Fibroblast of lung (primary cell): Measurements from ENCODE around the gene SLC13A2.

Experiments
- CTCF ChIP-seq, 2 donors: IDR thresholded peaks in 1 of 2; conservative IDR thresholded peaks in 1 of 2; 1 replicate in 1 of 2; 2 replicates in 1 of 2; pipeline ENCODE4 v1.5.1; 2011 to 2012; ENCODE audit warnings: low read length in 2 of 2, control low read depth in 1 of 2, inconsistent platforms in 1 of 2, low read depth in 1 of 2, mild to moderate bottlenecking in 1 of 2
- EZH2 ChIP-seq: IDR thresholded peaks from 2 replicates; pipeline ENCODE4 v1.5.1; 2012; ENCODE audit warnings: low read length, control low read depth, mild to moderate bottlenecking; ENCODE audit errors: missing control alignments

- no peak for TF ChIP-seq CTCF (conservative IDR thresholded peaks at IDR 0.05 in 1 of 2, IDR thresholded peaks at IDR 0.05 in 1 of 2; ENCODE audit: low read depth in 1 of 2, low read length in 2 of 2)
- TF ChIP-seq EZH2, result no peak
These were observed 72.5 kb downstream of the SLC13A2 start for GRCh38 chr17:28545787-28546415.
